Neural progenitor cell (in vitro differentiated cells): Measurements from ENCODE around the gene VAV3. TPM values are rescaled to one million over a fixed set of nuclear protein-coding genes. Genes with fewer than 3 reads are reported as not detected.

Experiments used
- DNase-seq: peaks from one replicate; pipeline ENCODE4 v3.0.0-alpha.2; 2016; ENCODE audit warnings: low spot score
- H2AFZ ChIP-seq: fragments of 200-600 bp; sonication (generic); replicated peaks from 2 replicates; pipeline ENCODE4 v1.6.1; 2016; ENCODE audit warnings: antibody characterized with exemption
- H3F3A ChIP-seq: fragments of 200-600 bp; sonication (generic); 2 replicates; pipeline ENCODE4 v1.6.1; 2016; ENCODE audit warnings: antibody characterized with exemption, low read depth
- H3K27ac ChIP-seq: fragments of 200-600 bp; sonication (generic); 2 replicates; pipeline ENCODE4 v1.5.1; 2016; ENCODE audit warnings: mild to moderate bottlenecking
- H3K27me3 ChIP-seq: fragments of 200-600 bp; sonication (generic); 2 replicates; pipeline ENCODE4 v1.6.1; 2016; ENCODE audit warnings: mild to moderate bottlenecking, moderate library complexity
- H3K36me3 ChIP-seq: fragments of 200-600 bp; sonication (generic); 2 replicates; pipeline ENCODE4 v1.5.1; 2016
- H3K4me1 ChIP-seq: fragments of 200-600 bp; sonication (generic); 2 replicates; pipeline ENCODE4 v1.6.1; 2016; ENCODE audit warnings: mixed run types
- H3K4me2 ChIP-seq: fragments of 200-600 bp; sonication (generic); 2 replicates; pipeline ENCODE4 v1.6.1; 2016
- H3K4me3 ChIP-seq: fragments of 200-600 bp; sonication (generic); 2 replicates; pipeline ENCODE4 v1.5.1; 2016
- H3K79me2 ChIP-seq: fragments of 200-600 bp; sonication (generic); 2 replicates; pipeline ENCODE4 v1.6.1; 2016; ENCODE audit warnings: low read depth
- H3K9ac ChIP-seq: fragments of 200-600 bp; sonication (generic); 2 replicates; pipeline ENCODE4 v1.6.1; 2016
- H3K9me3 ChIP-seq: fragments of 200-600 bp; sonication (generic); 2 replicates; pipeline ENCODE4 v1.5.1; 2016; ENCODE audit warnings: low read depth
- H4K20me1 ChIP-seq: fragments of 200-600 bp; sonication (generic); 2 replicates; pipeline ENCODE4 v1.6.1; 2016; ENCODE audit warnings: low read depth
- H3K27ac Mint-ChIP-seq: 3 replicates; pipeline ENCODE4 v1.8.0; 2021; ENCODE audit warnings: mixed read lengths
- H3K27me3 Mint-ChIP-seq: 2 replicates; pipeline ENCODE4 v1.8.0; 2022; ENCODE audit warnings: low read depth, mild to moderate bottlenecking, inconsistent platforms, moderate library complexity, mixed read lengths; ENCODE audit not compliant: insufficient read depth
- H3K36me3 Mint-ChIP-seq: 3 replicates; pipeline ENCODE4 v1.8.0; 2021; ENCODE audit warnings: mixed read lengths
- H3K4me1 Mint-ChIP-seq: 3 replicates; pipeline ENCODE4 v1.8.0; 2021; ENCODE audit warnings: mixed read lengths
- H3K4me3 Mint-ChIP-seq: 3 replicates; pipeline ENCODE4 v1.8.0; 2021; ENCODE audit warnings: mild to moderate bottlenecking, moderate library complexity, mixed read lengths
- H3K9me3 Mint-ChIP-seq: 3 replicates; pipeline ENCODE4 v1.8.0; 2020; ENCODE audit warnings: mixed read lengths
- CTCF ChIP-seq: fragments of 200-600 bp; sonication (generic); IDR thresholded peaks from 2 replicates; pipeline ENCODE4 v1.5.1; 2017; ENCODE audit warnings: antibody characterized with exemption, mild to moderate bottlenecking
- EZH2 ChIP-seq: fragments of 200-600 bp; sonication (generic); IDR thresholded peaks from 2 replicates; pipeline ENCODE4 v1.6.1; 2017; ENCODE audit warnings: antibody characterized with exemption, mild to moderate bottlenecking, moderate library complexity
- EZH2phosphoT487 ChIP-seq: fragments of 200-600 bp; sonication (generic); IDR thresholded peaks from 2 replicates; pipeline ENCODE4 v1.6.1; 2017; ENCODE audit warnings: antibody characterized with exemption
- total RNA-seq: library from RNA; depleted of rRNA; stranded (reverse); fragments of >200 nt; gene quantifications from 2 replicates; pipeline ENCODE4 v1.2.3, GENCODE V29; 2015; ENCODE audit warnings: low replicate concordance

The VAV3 gene
- total RNA-seq, 1 donor from 2014 or later, result 1.7 TPM

- no peaks in the 10 kb centered on the region for H3K36me3 Mint-ChIP-seq
- Histone ChIP-seq H3K4me2 (no peak overlapping the region), H3K27me3 (no peaks in the 10 kb centered on the region), H3K4me3 (no peak overlapping the region), H2AFZ (no peak overlapping the region), H3K9me3 (no peaks in the 10 kb centered on the region), H3K79me2 (no peaks in the 10 kb centered on the region), H3K4me1 (peaks cover 8% of the 10 kb centered on the region), H3K36me3 (no peaks in the 10 kb centered on the region), H3K27ac (no peak overlapping the region), H3K9ac (no peak overlapping the region), H4K20me1 (no peaks in the 10 kb centered on the region), H3F3A (no peaks in the 10 kb centered on the region)
- no peak for DNase-seq
- TF ChIP-seq CTCF (no peak), EZH2phosphoT487 (no peak), EZH2 (no peak)
- peaks cover 2% of the 10 kb centered on the region for H3K9me3 Mint-ChIP-seq
- no peak overlapping the region for H3K27ac Mint-ChIP-seq
- H3K4me3 Mint-ChIP-seq, result no peak overlapping the region
- H3K27me3 Mint-ChIP-seq, result no peaks in the 10 kb centered on the region
- H3K4me1 Mint-ChIP-seq, result peaks cover 7% of the 10 kb centered on the region
Measured at GRCh38 chr1:107802654-107803053, 162.3 kb downstream of the VAV3 start.

GRCh38 chr1:107795994-107796393, 169.0 kb downstream of the VAV3 start:
- Histone ChIP-seq H3K9ac (no peak overlapping the region), H4K20me1 (no peaks in the 10 kb centered on the region), H3K9me3 (no peaks in the 10 kb centered on the region), H3K36me3 (no peaks in the 10 kb centered on the region), H3K79me2 (no peaks in the 10 kb centered on the region), H3K27me3 (no peaks in the 10 kb centered on the region), H3F3A (peaks cover 16% of the 10 kb centered on the region), H3K4me2 (no peak overlapping the region), H2AFZ (peak overlapping the region; percentile 50), H3K4me1 (peaks cover 30% of the 10 kb centered on the region), H3K4me3 (no peak overlapping the region), H3K27ac (no peak overlapping the region)
- peaks cover under 1% of the 10 kb centered on the region for H3K27me3 Mint-ChIP-seq
- peaks cover 2% of the 10 kb centered on the region for H3K9me3 Mint-ChIP-seq
- no peak for TF ChIP-seq EZH2
- no peak for TF ChIP-seq EZH2phosphoT487
- TF ChIP-seq CTCF, result no peak
- DNase-seq, result no peak
- H3K4me1 Mint-ChIP-seq, result peaks cover 25% of the 10 kb centered on the region
- no peaks in the 10 kb centered on the region for H3K36me3 Mint-ChIP-seq
- no peak overlapping the region for H3K4me3 Mint-ChIP-seq
- no peak overlapping the region for H3K27ac Mint-ChIP-seq

- Mint-ChIP-seq H3K36me3 (no peaks in the 10 kb centered on the region), H3K4me3 (no peak overlapping the region), H3K4me1 (peaks cover 25% of the 10 kb centered on the region), H3K27me3 (peaks cover 2% of the 10 kb centered on the region), H3K27ac (no peak overlapping the region), H3K9me3 (no peaks in the 10 kb centered on the region)
- Histone ChIP-seq H3K4me2 (no peak overlapping the region), H3K9me3 (no peaks in the 10 kb centered on the region), H3K27me3 (no peaks in the 10 kb centered on the region), H3F3A (peaks cover 16% of the 10 kb centered on the region), H3K79me2 (no peaks in the 10 kb centered on the region), H3K36me3 (no peaks in the 10 kb centered on the region), H3K4me3 (no peak overlapping the region), H2AFZ (no peak overlapping the region), H4K20me1 (no peaks in the 10 kb centered on the region), H3K27ac (peak overlapping the region; percentile 27), H3K9ac (no peak overlapping the region), H3K4me1 (peaks cover 30% of the 10 kb centered on the region)
- TF ChIP-seq EZH2phosphoT487 (no peak), EZH2 (no peak), CTCF (no peak)
- DNase-seq, result no peak
Measured at GRCh38 chr1:107795441-107795840, 169.5 kb downstream of the VAV3 start.
